Trophoblast cell (in vitro differentiated cells and primary cell): ENCODE results near the gene ACOD1.

Experiments used
- DNase-seq, 2 donors: peaks; one replicate each; pipeline ENCODE4 v3.0.0-alpha.2; 2016
- H2AFZ ChIP-seq: 2 replicates; pipeline ENCODE4 v1.6.1; 2013; ENCODE audit warnings: low read length, moderate library complexity, mild to moderate bottlenecking; ENCODE audit not compliant: insufficient read depth, poor library complexity
- H2AK5ac ChIP-seq: 2 replicates; pipeline ENCODE4 v1.6.1; 2013; ENCODE audit warnings: mild to moderate bottlenecking, low read length
- H2BK120ac ChIP-seq: 2 replicates; pipeline ENCODE4 v1.6.1; 2013; ENCODE audit warnings: low read length, mild to moderate bottlenecking, moderate library complexity; ENCODE audit not compliant: insufficient read depth, poor library complexity
- H2BK12ac ChIP-seq: 2 replicates; pipeline ENCODE4 v1.6.1; 2013; ENCODE audit warnings: mild to moderate bottlenecking, low read length, moderate library complexity
- H2BK5ac ChIP-seq: 2 replicates; pipeline ENCODE4 v1.6.1; 2013; ENCODE audit warnings: low read length, low read depth, moderate library complexity, mild to moderate bottlenecking; ENCODE audit not compliant: poor library complexity
- H3K14ac ChIP-seq: 2 replicates; pipeline ENCODE4 v1.6.1; 2013; ENCODE audit warnings: mild to moderate bottlenecking, low read length
- H3K18ac ChIP-seq: 2 replicates; pipeline ENCODE4 v1.6.1; 2013; ENCODE audit warnings: mild to moderate bottlenecking, low read length
- H3K23ac ChIP-seq: 2 replicates; pipeline ENCODE4 v1.6.1; 2013; ENCODE audit warnings: low read length
- H3K27ac ChIP-seq: 2 replicates; pipeline ENCODE4 v1.5.1; 2013; ENCODE audit warnings: low read depth, mild to moderate bottlenecking, inconsistent platforms, low read length, moderate library complexity
- H3K27me3 ChIP-seq: 2 replicates; pipeline ENCODE4 v1.6.1; 2013; ENCODE audit warnings: inconsistent platforms, mild to moderate bottlenecking, low read length, moderate library complexity; ENCODE audit not compliant: insufficient read depth
- H3K36me3 ChIP-seq, 2 experiments: 1 replicate in 1 of 2; 2 replicates in 1 of 2; pipeline ENCODE4 v1.6.1; 2013; ENCODE audit warnings: low read length in 2 of 2, mild to moderate bottlenecking in 2 of 2, moderate library complexity in 1 of 2; ENCODE audit not compliant: insufficient read depth in 2 of 2, control insufficient read depth in 1 of 2
- H3K4ac ChIP-seq: 2 replicates; pipeline ENCODE4 v1.6.1; 2013; ENCODE audit warnings: low read depth, mild to moderate bottlenecking, low read length, moderate library complexity
- H3K4me1 ChIP-seq, 2 experiments: 1 replicate in 1 of 2; 2 replicates in 1 of 2; pipeline ENCODE4 v1.6.1; 2013; ENCODE audit warnings: low read length in 2 of 2, mild to moderate bottlenecking in 2 of 2, moderate library complexity in 1 of 2; ENCODE audit not compliant: insufficient read depth in 2 of 2, control insufficient read depth in 1 of 2
- H3K4me2 ChIP-seq: 2 replicates; pipeline ENCODE4 v1.6.1; 2013; ENCODE audit warnings: inconsistent platforms, mild to moderate bottlenecking, low read length, moderate library complexity
- H3K4me3 ChIP-seq: 2 replicates; pipeline ENCODE4 v1.5.1; 2013; ENCODE audit warnings: mild to moderate bottlenecking, low read depth, low read length, inconsistent platforms
- H3K79me1 ChIP-seq: one replicate; pipeline ENCODE4 v1.6.1; 2013; ENCODE audit warnings: low read length
- H3K79me2 ChIP-seq: 2 replicates; pipeline ENCODE4 v1.6.1; 2013; ENCODE audit warnings: low read length, mild to moderate bottlenecking; ENCODE audit not compliant: control insufficient read depth, insufficient read depth, poor library complexity
- H3K9ac ChIP-seq: 2 replicates; pipeline ENCODE4 v1.6.1; 2013; ENCODE audit warnings: mild to moderate bottlenecking, low read length
- H3K9me3 ChIP-seq: 2 replicates; pipeline ENCODE4 v1.6.1; 2013; ENCODE audit warnings: low read depth, mild to moderate bottlenecking, control low read depth, inconsistent platforms, low read length; ENCODE audit not compliant: insufficient read depth
- H4K12ac ChIP-seq: 2 replicates; pipeline ENCODE4 v1.6.1; 2013; ENCODE audit warnings: low read depth, mild to moderate bottlenecking, low read length, moderate library complexity
- H4K8ac ChIP-seq: 2 replicates; pipeline ENCODE4 v1.6.1; 2013; ENCODE audit warnings: low read depth, mild to moderate bottlenecking, low read length, moderate library complexity
- H4K91ac ChIP-seq: one replicate; pipeline ENCODE4 v1.6.1; 2013; ENCODE audit warnings: low read depth, mild to moderate bottlenecking, low read length, moderate library complexity
- WGBS: extraction: QIAGEN DNeasy Blood & Tissue Kit; methylation state at CpG from one replicate; pipeline ENCODE4 v1.1.7; 2013; ENCODE audit warnings: missing lambda C conversion rate; ENCODE audit not compliant: insufficient read length, insufficient coverage; ENCODE audit errors: extremely low coverage; 5-methylcytosine and 5-hydroxymethylcytosine counted together

ACOD1 gene

DNA sequence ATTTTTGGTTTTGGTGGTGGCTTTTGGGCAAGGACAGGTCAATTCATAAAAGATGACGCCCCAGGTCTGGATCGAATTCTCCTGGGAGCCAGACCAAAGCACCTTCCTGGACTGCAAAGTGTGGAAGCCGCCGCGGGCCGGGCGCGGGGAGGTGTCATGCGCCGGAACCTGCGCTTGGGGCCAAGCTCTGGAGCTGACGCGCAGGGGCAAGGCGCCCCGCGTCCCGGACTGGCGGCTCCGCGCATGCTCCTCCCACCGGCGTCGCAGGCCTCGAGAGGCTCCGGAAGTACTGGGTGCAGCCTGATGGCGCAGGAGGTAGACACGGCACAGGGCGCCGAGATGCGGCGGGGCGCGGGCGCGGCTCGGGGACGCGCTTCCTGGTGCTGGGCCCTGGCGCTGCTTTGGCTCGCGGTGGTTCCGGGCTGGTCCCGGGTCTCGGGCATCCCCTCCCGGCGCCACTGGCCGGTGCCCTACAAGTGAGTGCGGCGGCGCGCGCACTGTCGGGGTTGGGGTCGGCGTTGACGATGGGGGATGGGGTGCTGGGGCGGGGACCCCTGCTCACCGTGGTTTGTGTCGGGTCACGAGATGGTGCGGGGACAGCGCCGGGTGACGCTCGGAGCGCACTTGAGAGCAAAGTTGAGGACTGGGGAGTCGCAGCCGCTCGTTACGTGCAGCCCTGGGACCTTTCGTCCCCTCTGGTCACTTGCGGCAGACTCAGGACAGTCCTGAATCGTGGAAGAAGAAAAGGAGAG lies 43.7 kb downstream of the ACOD1 start, which contains the start of gene CLN5:
TSS of gene CLN5 (plus strand) at position 286 of the 752 bp plus-strand sequence. CDS start at position 304, 18 bp downstream.
- H3K4me1 ChIP-seq: peaks cover 6% of the 10 kb centered on the region in 2 experiments
- H3K79me2 ChIP-seq: peaks cover 5% of the 10 kb centered on the region
- H4K8ac ChIP-seq: peak within 1 kb of the TSS; percentile 95
- peak within 1 kb of the TSS; percentile 82 for H4K12ac ChIP-seq
- peak within 1 kb of the TSS; percentile 40 for H3K27ac ChIP-seq
- no CpG with 5 or more reads among the region's 73 CpGs for WGBS
- H2BK12ac ChIP-seq: peak within 1 kb of the TSS; percentile 11
- peak within 1 kb of the TSS; percentile 74 for H2AK5ac ChIP-seq
- peak within 1 kb of the TSS; percentile 82 for H3K14ac ChIP-seq
- H3K36me3 ChIP-seq: peaks cover 0 to 7% of the 10 kb centered on the region in 2 experiments
- H4K91ac ChIP-seq: peak within 1 kb of the TSS; percentile 71
- peak within 1 kb of the TSS; percentile 87 for H3K4me3 ChIP-seq
- no peak within 1 kb of the TSS for H3K23ac ChIP-seq
- H3K9ac ChIP-seq: peak within 1 kb of the TSS; percentile 88
- DNase-seq: peak; percentile 93 to 95
- H3K79me1 ChIP-seq: peaks cover 8% of the 10 kb centered on the region
- no peaks in the 10 kb centered on the region for H3K27me3 ChIP-seq
- H2BK120ac ChIP-seq: peak within 1 kb of the TSS; percentile 32
- peak within 1 kb of the TSS; percentile 38 for H2BK5ac ChIP-seq
- peak within 1 kb of the TSS; percentile 94 for H3K18ac ChIP-seq
- H3K4ac ChIP-seq: peak within 1 kb of the TSS; percentile 37
- H3K4me2 ChIP-seq: peak within 1 kb of the TSS; percentile 83
- H2AFZ ChIP-seq: peak within 1 kb of the TSS; percentile 89
- no peaks in the 10 kb centered on the region for H3K9me3 ChIP-seq

DNA sequence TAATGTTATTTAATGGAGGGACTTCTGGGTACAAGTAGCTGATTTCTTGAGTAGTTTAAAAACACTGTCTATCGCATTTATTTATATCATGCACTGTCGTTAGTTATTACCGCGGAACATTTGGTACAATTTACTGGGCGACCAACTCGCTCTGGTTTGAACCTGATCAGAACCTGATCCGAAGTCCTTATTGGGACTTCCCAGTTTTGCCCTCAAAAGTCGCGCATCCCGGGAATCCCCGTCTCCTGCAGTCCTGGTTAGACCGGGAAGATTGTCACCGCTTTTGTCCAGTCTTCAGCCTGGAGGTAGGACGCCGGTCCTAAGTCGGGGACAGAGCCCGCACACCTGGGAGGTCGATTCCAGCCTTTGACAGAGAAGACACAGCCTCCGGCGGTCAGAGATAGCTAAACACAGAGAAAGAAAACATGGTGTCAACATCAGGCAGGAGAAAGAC lies 44.3 kb downstream of the ACOD1 start:
- H4K8ac ChIP-seq: peak overlapping the region; percentile 95
- WGBS: no CpG with 5 or more reads among the region's 20 CpGs
- H4K12ac ChIP-seq: no peak overlapping the region
- peak overlapping the region; percentile 40 for H3K27ac ChIP-seq
- H3K9ac ChIP-seq: peak overlapping the region; percentile 88
- H3K14ac ChIP-seq: no peak overlapping the region
- no peak overlapping the region for H2BK5ac ChIP-seq
- H2BK120ac ChIP-seq: no peak overlapping the region
- no peak overlapping the region for H2BK12ac ChIP-seq
- H3K4me2 ChIP-seq: peak overlapping the region; percentile 83
- H3K36me3 ChIP-seq: peaks cover 0 to 7% of the 10 kb centered on the region in 2 experiments
- H3K9me3 ChIP-seq: no peaks in the 10 kb centered on the region
- no peak overlapping the region for H3K23ac ChIP-seq
- DNase-seq: peak; percentile 83 to 88
- no peak overlapping the region for H2AK5ac ChIP-seq
- H3K79me1 ChIP-seq: peaks cover 8% of the 10 kb centered on the region
- H3K27me3 ChIP-seq: no peaks in the 10 kb centered on the region
- peak overlapping the region; percentile 82 for H2AFZ ChIP-seq
- peak overlapping the region; percentile 87 for H3K4me3 ChIP-seq
- peak overlapping the region; percentile 71 for H4K91ac ChIP-seq
- no peak overlapping the region for H3K18ac ChIP-seq
- no peak overlapping the region for H3K4ac ChIP-seq
- peaks cover 5% of the 10 kb centered on the region for H3K79me2 ChIP-seq
- peaks cover 6% of the 10 kb centered on the region in 2 experiments for H3K4me1 ChIP-seq

DNA sequence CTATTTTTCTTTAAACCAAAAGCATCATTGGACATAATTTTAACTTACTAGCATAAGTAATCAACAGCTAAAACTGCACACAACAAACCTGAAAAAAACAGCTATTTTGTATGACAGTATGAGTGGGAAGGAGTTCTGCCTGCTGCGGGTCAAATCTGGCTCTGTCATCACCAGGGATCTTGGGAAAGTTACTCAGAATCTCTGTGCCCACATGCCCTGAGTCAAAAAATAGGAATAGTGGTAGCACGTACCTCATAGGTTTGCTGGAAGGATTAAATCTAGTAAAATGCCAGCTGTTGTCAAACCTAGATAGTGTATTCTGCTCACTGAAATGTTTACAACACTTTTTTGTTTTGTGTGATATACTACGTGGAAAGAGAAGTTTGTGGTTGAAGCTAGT lies 44.7 kb downstream of the ACOD1 start:
- peak overlapping the region; percentile 83 for H3K4me2 ChIP-seq
- H2AFZ ChIP-seq: no peak overlapping the region

DNA sequence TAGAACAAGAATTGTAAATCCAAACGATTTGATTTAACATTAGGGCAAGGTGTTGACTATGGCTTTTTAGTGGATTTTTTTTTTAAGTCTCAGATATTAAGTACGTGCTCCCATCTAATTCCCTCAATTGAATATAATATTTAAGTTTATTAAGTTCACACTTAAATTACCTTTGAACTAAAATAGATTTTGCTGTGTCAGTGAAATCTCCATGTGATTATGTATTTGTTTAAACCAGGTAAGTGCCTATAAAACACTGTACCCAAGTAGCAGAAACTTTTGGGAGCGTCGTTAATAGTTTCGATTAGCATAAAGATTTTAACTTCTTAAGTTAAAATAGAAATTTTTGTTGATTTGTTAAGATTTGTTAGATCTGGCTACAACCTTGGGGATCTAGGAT lies 45.2 kb downstream of the ACOD1 start:
- Histone ChIP-seq H3K79me1 (peaks cover 8% of the 10 kb centered on the region), H4K8ac (no peak overlapping the region), H3K9ac (no peak overlapping the region), H2BK120ac (no peak overlapping the region), H3K27ac (no peak overlapping the region), H2AFZ (no peak overlapping the region), H3K4ac (no peak overlapping the region), H3K79me2 (peaks cover 5% of the 10 kb centered on the region), H3K27me3 (no peaks in the 10 kb centered on the region), H2BK5ac (no peak overlapping the region), H3K4me1 (peaks cover 6% of the 10 kb centered on the region in 2 experiments), H4K91ac (no peak overlapping the region), H4K12ac (no peak overlapping the region), H3K9me3 (no peaks in the 10 kb centered on the region), H2AK5ac (no peak overlapping the region), H3K36me3 (peaks cover 0 to 7% of the 10 kb centered on the region in 2 experiments), H3K4me3 (no peak overlapping the region), H3K18ac (no peak overlapping the region), H2BK12ac (no peak overlapping the region), H3K4me2 (no peak overlapping the region), H3K14ac (no peak overlapping the region), H3K23ac (no peak overlapping the region)
- 100% methylated on average over 1 of the region's 5 CpGs for WGBS
- DNase-seq: no peak

More for the DNA sequence above, 44.7 kb downstream of the ACOD1 start:
- no peak overlapping the region for H3K9ac ChIP-seq
- H3K79me2 ChIP-seq: peaks cover 5% of the 10 kb centered on the region
- peaks cover 8% of the 10 kb centered on the region for H3K79me1 ChIP-seq
- no peak overlapping the region for H2BK120ac ChIP-seq
- peaks cover 0 to 7% of the 10 kb centered on the region in 2 experiments for H3K36me3 ChIP-seq
- no CpG with 5 or more reads among the region's 3 CpGs for WGBS
- no peak overlapping the region for H2AK5ac ChIP-seq
- H4K91ac ChIP-seq: no peak overlapping the region
- H3K4ac ChIP-seq: no peak overlapping the region
- H4K12ac ChIP-seq: no peak overlapping the region
- no peaks in the 10 kb centered on the region for H3K9me3 ChIP-seq
- peaks cover 6% of the 10 kb centered on the region in 2 experiments for H3K4me1 ChIP-seq
- H4K8ac ChIP-seq: no peak overlapping the region
- H2BK12ac ChIP-seq: no peak overlapping the region
- no peak overlapping the region for H3K4me3 ChIP-seq
- H3K23ac ChIP-seq: no peak overlapping the region
- H3K27ac ChIP-seq: no peak overlapping the region
- H3K27me3 ChIP-seq: no peaks in the 10 kb centered on the region
- no peak overlapping the region for H3K18ac ChIP-seq
- peak; percentile 83 to 89 for DNase-seq
- no peak overlapping the region for H2BK5ac ChIP-seq
- no peak overlapping the region for H3K14ac ChIP-seq
